ENCODE results near the gene MS4A12. TPM values are rescaled to one million over a fixed set of nuclear protein-coding genes. Genes with fewer than 3 reads are reported as not detected.
"Not testable (repeated sequence)": the region's sequence is repeated elsewhere in the genome, so short reads cannot be mapped to it uniquely, and the experiment has no call there.

MS4A12 gene
- not detected for polyA plus RNA-seq (2013, experiment 1 of 4)
- not detected for polyA plus RNA-seq (2013, experiment 2 of 4)
- not detected for polyA plus RNA-seq (2013, experiment 3 of 4)
- polyA plus RNA-seq (2013, experiment 4 of 4): not detected

DNA sequence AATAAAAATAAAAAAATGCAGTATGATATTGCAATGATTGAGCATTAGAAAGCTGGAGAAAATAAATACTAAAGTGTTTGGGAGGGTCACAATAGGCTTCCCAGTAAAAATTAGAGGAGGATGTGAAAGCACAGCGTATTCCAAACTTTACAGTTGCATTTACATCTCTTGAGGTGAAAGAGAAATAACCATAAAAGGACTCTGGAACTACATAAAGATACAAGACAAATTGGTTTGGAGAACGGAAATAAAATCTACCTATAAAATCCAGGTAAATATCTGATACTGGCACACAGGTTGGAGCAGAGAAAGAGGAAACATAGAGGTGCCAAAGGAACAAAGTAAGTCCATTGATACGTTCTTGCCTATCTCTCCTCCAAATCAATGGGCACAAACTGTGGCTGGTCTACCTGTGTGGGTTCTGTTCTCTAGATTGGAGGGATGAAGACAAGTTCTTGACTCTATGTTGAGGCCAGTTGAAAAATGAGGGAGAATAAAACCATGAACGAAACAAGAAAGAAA, at the start of gene MS4A12:
MS4A12 (plus strand) TSS at position 291 of the 522 bp plus-strand sequence. CDS start 4,541 bp downstream, outside the sequence.
- 93 to 99% methylated on average over 2 to 4 of the region's 4 CpGs for WGBS, 2 experiments
- Histone ChIP-seq H3K4me3 (ENCODE audit: insufficient read depth, low read depth, low read length) (no peak within 1 kb of the TSS), H3K27me3 (ENCODE audit: control insufficient read depth, insufficient read depth, low read length, poor library complexity, severe bottlenecking) (no peaks in the 10 kb centered on the region), H3K9me3 (ENCODE audit: control insufficient read depth, low read length) (no peaks in the 10 kb centered on the region), H3K27ac (ENCODE audit: insufficient read depth, low read depth, low read length, poor library complexity, severe bottlenecking) (no peak within 1 kb of the TSS), H3K4me1 (ENCODE audit: control insufficient read depth, insufficient read depth, low read length) (no peaks in the 10 kb centered on the region), H3K36me3 (ENCODE audit: control insufficient read depth, insufficient read depth, low read length) (no peaks in the 10 kb centered on the region)

DNA sequence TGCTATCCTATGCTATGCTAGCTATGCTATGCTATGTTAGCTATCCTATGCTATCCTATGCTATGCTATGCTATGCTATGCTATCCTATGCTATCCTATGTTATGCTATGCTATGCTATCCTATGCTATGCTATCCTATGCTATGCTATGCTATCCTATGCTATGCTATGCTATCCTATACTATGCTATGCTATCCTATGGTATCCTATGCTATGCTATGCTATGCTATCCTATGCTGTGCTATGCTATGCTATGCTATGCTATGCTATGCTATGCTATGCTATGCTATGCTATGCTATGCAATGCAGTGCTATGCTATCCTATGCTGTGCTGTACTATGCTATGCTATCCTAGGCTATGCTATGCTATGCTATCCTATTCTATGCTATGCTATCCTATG, 45.5 kb upstream of the MS4A12 start:
- Histone ChIP-seq H3K4me3 (ENCODE audit: insufficient read depth, low read depth, low read length) (no peak overlapping the region), H3K4me1 (ENCODE audit: control insufficient read depth, insufficient read depth, low read length) (no peaks in the 10 kb centered on the region), H3K36me3 (ENCODE audit: control insufficient read depth, insufficient read depth, low read length) (no peaks in the 10 kb centered on the region), H3K27ac (ENCODE audit: insufficient read depth, low read depth, low read length, poor library complexity, severe bottlenecking) (no peak overlapping the region), H3K9me3 (ENCODE audit: control insufficient read depth, low read length) (no peaks in the 10 kb centered on the region), H3K27me3 (ENCODE audit: control insufficient read depth, insufficient read depth, low read length, poor library complexity, severe bottlenecking) (no peaks in the 10 kb centered on the region)

- Histone ChIP-seq H3K36me3 (ENCODE audit: control insufficient read depth, insufficient read depth, low read length) (no peaks in the 10 kb centered on the region), H3K27ac (ENCODE audit: insufficient read depth, low read depth, low read length, poor library complexity, severe bottlenecking) (no peak overlapping the region), H3K9me3 (ENCODE audit: control insufficient read depth, low read length) (no peaks in the 10 kb centered on the region), H3K4me1 (ENCODE audit: control insufficient read depth, insufficient read depth, low read length) (no peaks in the 10 kb centered on the region), H3K27me3 (ENCODE audit: control insufficient read depth, insufficient read depth, low read length, poor library complexity, severe bottlenecking) (no peaks in the 10 kb centered on the region), H3K4me3 (ENCODE audit: insufficient read depth, low read depth, low read length) (no peak overlapping the region)
These were observed 44.7 kb upstream of the MS4A12 start for GRCh38 chr11:60447846-60448245.

- not testable (repeated sequence) for H3K27ac ChIP-seq (ENCODE audit: insufficient read depth, low read depth, low read length, poor library complexity, severe bottlenecking)
These were observed 41.4 kb upstream of the MS4A12 start for GRCh38 chr11:60451185-60451584.

DNA sequence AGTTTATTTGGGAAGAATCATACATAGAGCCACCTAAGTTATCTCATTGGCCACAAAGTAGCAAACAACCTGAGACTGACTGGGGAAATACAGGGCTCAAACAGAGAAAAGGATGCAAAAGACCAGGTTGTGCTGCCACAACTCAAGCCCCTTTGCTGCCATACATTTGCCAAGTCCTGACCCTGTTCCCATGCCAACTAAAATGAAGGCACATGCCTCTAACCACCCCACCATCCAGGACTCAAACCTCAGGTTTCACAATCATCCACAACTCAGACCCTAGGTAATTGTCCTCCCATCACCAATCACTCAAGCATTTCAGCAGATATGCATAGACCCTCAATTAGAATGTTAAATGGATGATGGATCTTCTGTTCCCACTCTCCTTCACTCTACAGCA, 38.4 kb upstream of the MS4A12 start:
- no peak overlapping the region for H3K27ac ChIP-seq (ENCODE audit: insufficient read depth, low read depth, low read length, poor library complexity, severe bottlenecking)
- no peaks in the 10 kb centered on the region for H3K27me3 ChIP-seq (ENCODE audit: control insufficient read depth, insufficient read depth, low read length, poor library complexity, severe bottlenecking)
- no peaks in the 10 kb centered on the region for H3K4me1 ChIP-seq (ENCODE audit: control insufficient read depth, insufficient read depth, low read length)
- H3K4me3 ChIP-seq (ENCODE audit: insufficient read depth, low read depth, low read length): no peak overlapping the region
- H3K36me3 ChIP-seq (ENCODE audit: control insufficient read depth, insufficient read depth, low read length): no peaks in the 10 kb centered on the region
- H3K9me3 ChIP-seq (ENCODE audit: control insufficient read depth, low read length): no peaks in the 10 kb centered on the region

More at GRCh38 chr11:60451185-60451584, 41.4 kb upstream of the MS4A12 start:
- H3K4me3 ChIP-seq (ENCODE audit: insufficient read depth, low read depth, low read length); H3K4me1 ChIP-seq (ENCODE audit: control insufficient read depth, insufficient read depth, low read length); H3K9me3 ChIP-seq (ENCODE audit: control insufficient read depth, low read length); H3K27me3 ChIP-seq (ENCODE audit: control insufficient read depth, insufficient read depth, low read length, poor library complexity, severe bottlenecking); H3K36me3 ChIP-seq (ENCODE audit: control insufficient read depth, insufficient read depth, low read length): not testable (repeated sequence)
- 94 to 97% methylated on average over 25 to 31 of the region's 32 CpGs for WGBS, 2 experiments

DNA sequence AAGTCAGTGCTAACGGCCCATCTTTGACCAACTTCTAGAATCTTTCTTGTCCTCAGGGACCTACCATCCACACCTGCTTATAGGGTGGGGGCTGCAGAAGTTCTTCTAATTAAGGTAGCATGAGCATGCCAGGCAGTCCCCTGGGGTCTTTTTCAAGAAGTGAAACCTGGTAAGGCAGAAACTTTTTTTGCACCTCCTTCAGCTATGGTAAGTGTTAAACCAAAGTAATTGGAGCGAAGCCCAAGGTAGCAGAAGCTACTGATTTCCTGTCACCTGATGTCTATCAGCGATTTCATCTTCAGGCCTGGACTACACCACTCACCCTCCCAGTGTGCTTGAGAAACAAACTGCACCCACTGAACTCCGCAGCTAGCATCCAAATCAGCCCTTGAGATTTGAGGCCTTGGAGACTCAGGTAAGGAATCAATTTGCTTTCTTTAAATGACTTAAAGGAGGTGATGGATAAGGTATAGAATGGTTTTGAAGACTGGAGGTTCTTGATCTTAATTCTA, 37.0 kb upstream of the MS4A12 start, which contains the start of gene MS4A1:
MS4A1 (plus strand) TSS at position 317 of the 512 bp plus-strand sequence. CDS start 6,528 bp downstream, outside the sequence.
- no peaks in the 10 kb centered on the region for H3K27me3 ChIP-seq (ENCODE audit: control insufficient read depth, insufficient read depth, low read length, poor library complexity, severe bottlenecking)
- no peak within 1 kb of the TSS for H3K27ac ChIP-seq (ENCODE audit: insufficient read depth, low read depth, low read length, poor library complexity, severe bottlenecking)
- no peaks in the 10 kb centered on the region for H3K36me3 ChIP-seq (ENCODE audit: control insufficient read depth, insufficient read depth, low read length)
- WGBS, 2 experiments: 95% methylated on average over 4 of the region's 4 CpGs
- H3K4me3 ChIP-seq (ENCODE audit: insufficient read depth, low read depth, low read length): no peak within 1 kb of the TSS
- H3K4me1 ChIP-seq (ENCODE audit: control insufficient read depth, insufficient read depth, low read length): no peaks in the 10 kb centered on the region
- H3K9me3 ChIP-seq (ENCODE audit: control insufficient read depth, low read length): no peaks in the 10 kb centered on the region

DNA sequence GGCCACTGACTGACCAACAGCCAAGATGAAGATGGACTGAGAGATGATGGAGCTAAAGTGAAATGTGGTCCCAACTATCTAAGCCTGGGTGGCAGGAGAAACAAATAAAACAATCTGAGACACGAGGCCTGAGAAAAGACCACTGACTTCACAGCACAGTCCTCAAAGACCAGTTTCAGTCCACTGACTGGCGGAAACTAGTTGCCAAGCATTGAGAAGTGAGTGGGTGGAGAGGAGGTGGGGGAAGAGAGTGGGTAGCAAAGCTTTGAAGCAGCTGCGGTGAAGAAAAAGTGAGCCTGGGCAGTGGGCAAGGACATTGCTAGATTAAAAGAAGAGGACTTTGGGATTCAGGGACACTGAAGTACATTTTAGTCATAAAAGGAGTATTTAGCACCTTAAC, 35.0 kb upstream of the MS4A12 start:
- no peaks in the 10 kb centered on the region for H3K36me3 ChIP-seq (ENCODE audit: control insufficient read depth, insufficient read depth, low read length)
- H3K4me1 ChIP-seq (ENCODE audit: control insufficient read depth, insufficient read depth, low read length): no peaks in the 10 kb centered on the region
- H3K27me3 ChIP-seq (ENCODE audit: control insufficient read depth, insufficient read depth, low read length, poor library complexity, severe bottlenecking): no peaks in the 10 kb centered on the region
- no peak overlapping the region for H3K4me3 ChIP-seq (ENCODE audit: insufficient read depth, low read depth, low read length)
- 82 to 91% methylated on average over 3 of the region's 3 CpGs for WGBS, 2 experiments
- no peak overlapping the region for H3K27ac ChIP-seq (ENCODE audit: insufficient read depth, low read depth, low read length, poor library complexity, severe bottlenecking)
- no peaks in the 10 kb centered on the region for H3K9me3 ChIP-seq (ENCODE audit: control insufficient read depth, low read length)

- Histone ChIP-seq H3K27me3 (ENCODE audit: control insufficient read depth, insufficient read depth, low read length, poor library complexity, severe bottlenecking) (no peaks in the 10 kb centered on the region), H3K36me3 (ENCODE audit: control insufficient read depth, insufficient read depth, low read length) (no peaks in the 10 kb centered on the region), H3K4me1 (ENCODE audit: control insufficient read depth, insufficient read depth, low read length) (no peaks in the 10 kb centered on the region), H3K4me3 (ENCODE audit: insufficient read depth, low read depth, low read length) (no peak overlapping the region), H3K27ac (ENCODE audit: insufficient read depth, low read depth, low read length, poor library complexity, severe bottlenecking) (no peak overlapping the region), H3K9me3 (ENCODE audit: control insufficient read depth, low read length) (no peaks in the 10 kb centered on the region)
- 92 to 100% methylated on average over 1 of the region's 1 CpG for WGBS, 2 experiments
These were observed 33.2 kb upstream of the MS4A12 start for GRCh38 chr11:60459345-60459744.

DNA sequence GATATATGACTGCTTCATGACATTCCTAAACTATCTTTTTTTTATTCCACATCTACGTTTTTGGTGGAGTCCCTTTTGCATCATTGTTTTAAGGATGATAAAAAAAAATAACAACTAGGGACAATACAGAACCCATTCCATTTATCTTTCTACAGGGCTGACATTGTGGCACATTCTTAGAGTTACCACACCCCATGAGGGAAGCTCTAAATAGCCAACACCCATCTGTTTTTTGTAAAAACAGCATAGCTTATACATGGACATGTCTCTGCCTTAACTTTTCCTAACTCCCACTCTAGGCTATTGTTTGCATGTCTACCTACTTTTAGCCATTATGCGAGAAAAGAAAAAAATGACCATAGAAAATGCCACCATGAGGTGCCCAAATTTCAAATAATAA, 23.7 kb upstream of the MS4A12 start:
- Histone ChIP-seq H3K36me3 (ENCODE audit: control insufficient read depth, insufficient read depth, low read length) (no peaks in the 10 kb centered on the region), H3K27me3 (ENCODE audit: control insufficient read depth, insufficient read depth, low read length, poor library complexity, severe bottlenecking) (no peaks in the 10 kb centered on the region), H3K4me1 (ENCODE audit: control insufficient read depth, insufficient read depth, low read length) (no peaks in the 10 kb centered on the region), H3K27ac (ENCODE audit: insufficient read depth, low read depth, low read length, poor library complexity, severe bottlenecking) (no peak overlapping the region), H3K4me3 (ENCODE audit: insufficient read depth, low read depth, low read length) (no peak overlapping the region), H3K9me3 (ENCODE audit: control insufficient read depth, low read length) (no peaks in the 10 kb centered on the region)
- WGBS, 2 experiments: 77 to 83% methylated on average over 2 of the region's 2 CpGs

GRCh38 chr11:60469723-60470122, 22.9 kb upstream of the MS4A12 start:
- H3K9me3 ChIP-seq (ENCODE audit: control insufficient read depth, low read length): no peaks in the 10 kb centered on the region
- no peaks in the 10 kb centered on the region for H3K4me1 ChIP-seq (ENCODE audit: control insufficient read depth, insufficient read depth, low read length)
- H3K27me3 ChIP-seq (ENCODE audit: control insufficient read depth, insufficient read depth, low read length, poor library complexity, severe bottlenecking): no peaks in the 10 kb centered on the region
- no peaks in the 10 kb centered on the region for H3K36me3 ChIP-seq (ENCODE audit: control insufficient read depth, insufficient read depth, low read length)
- H3K27ac ChIP-seq (ENCODE audit: insufficient read depth, low read depth, low read length, poor library complexity, severe bottlenecking): no peak overlapping the region
- no peak overlapping the region for H3K4me3 ChIP-seq (ENCODE audit: insufficient read depth, low read depth, low read length)
- WGBS, 2 experiments: 78 to 80% methylated on average over 1 to 2 of the region's 2 CpGs
